ENCODE measurements around the gene CAMK2A. TPM values are rescaled to one million over a fixed set of nuclear protein-coding genes. Genes with fewer than 3 reads are reported as not detected.

Gene CAMK2A
- total RNA-seq, 4 donors from 2014 or later, result not detected

DNA sequence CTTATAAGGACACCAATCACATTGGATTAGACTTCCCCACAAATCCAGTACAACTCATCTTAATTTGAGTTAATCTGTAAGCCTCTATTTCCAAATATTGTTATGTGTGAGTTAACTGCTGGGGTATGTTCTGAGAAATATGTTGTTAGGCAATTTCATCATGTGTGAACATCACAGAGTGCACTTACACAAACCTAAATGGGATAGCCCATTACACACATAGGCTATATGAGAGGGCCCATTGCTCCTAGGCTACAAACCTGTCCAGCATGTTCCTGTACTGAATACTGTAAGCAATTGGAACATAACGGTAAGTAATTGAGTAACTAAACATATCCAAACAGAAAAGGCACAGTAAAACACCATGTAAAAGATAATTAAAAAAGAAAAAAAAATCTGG lies 32.2 kb upstream of the CAMK2A start:
- TF ChIP-seq, protein P1, sequence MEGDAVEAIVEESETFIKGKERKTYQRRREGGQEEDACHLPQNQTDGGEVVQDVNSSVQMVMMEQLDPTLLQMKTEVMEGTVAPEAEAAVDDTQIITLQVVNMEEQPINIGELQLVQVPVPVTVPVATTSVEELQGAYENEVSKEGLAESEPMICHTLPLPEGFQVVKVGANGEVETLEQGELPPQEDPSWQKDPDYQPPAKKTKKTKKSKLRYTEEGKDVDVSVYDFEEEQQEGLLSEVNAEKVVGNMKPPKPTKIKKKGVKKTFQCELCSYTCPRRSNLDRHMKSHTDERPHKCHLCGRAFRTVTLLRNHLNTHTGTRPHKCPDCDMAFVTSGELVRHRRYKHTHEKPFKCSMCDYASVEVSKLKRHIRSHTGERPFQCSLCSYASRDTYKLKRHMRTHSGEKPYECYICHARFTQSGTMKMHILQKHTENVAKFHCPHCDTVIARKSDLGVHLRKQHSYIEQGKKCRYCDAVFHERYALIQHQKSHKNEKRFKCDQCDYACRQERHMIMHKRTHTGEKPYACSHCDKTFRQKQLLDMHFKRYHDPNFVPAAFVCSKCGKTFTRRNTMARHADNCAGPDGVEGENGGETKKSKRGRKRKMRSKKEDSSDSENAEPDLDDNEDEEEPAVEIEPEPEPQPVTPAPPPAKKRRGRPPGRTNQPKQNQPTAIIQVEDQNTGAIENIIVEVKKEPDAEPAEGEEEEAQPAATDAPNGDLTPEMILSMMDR (IDR thresholded peaks at IDR 0.05; ENCODE audit: low read depth), result no peak

DNA sequence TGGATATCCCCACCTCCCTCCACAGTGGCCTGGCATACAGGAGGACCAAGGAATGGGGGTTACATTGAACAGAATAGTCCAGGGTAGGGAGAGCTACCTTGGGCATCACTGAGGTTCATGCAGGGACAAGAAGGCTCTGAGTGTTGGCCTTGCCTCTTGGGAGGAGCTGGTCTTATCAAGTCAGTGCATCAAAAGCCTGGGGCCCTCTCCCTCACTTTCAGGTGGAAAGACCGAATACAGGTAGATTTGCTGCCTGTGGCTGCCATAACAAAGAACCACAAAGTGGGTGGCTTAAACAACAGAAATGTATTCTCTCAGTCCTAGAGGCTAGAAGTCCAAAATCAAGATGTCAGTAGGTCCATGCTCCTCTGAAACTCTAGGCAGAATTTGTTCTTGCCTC lies 31.6 kb upstream of the CAMK2A start:
- TF ChIP-seq, protein P1 (IDR thresholded peaks at IDR 0.05; ENCODE audit: low read depth), result no peak

DNA sequence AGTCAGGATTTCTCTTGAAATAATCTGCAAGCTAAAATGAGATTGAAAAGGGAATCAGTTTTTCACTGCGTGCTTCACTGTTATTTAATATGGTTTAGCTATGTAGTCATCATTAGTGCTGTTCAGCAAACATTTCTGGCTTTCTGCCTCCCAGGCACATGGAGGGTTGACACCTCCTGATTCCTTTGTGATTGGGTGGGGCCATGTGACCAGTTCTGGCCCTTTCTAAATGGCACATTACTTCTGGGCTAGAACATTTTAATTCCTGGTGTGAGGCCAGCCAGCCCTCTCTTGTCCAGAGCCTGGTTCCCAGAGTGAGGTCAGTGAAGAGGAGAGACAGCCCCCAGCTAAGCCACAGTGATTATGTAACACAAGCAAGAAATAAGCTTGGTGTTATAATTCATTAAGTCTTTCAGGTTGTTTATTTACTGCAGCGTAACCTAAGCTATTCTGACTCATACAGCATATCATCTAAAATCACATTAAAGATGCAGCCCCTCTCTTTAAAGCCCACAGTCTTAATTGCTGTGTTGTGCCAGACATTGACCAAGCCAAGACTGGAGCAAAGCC lies 30.6 kb upstream of the CAMK2A start:
- TF ChIP-seq, protein P1 (IDR thresholded peaks at IDR 0.05; ENCODE audit: low read depth), result no peak

DNA sequence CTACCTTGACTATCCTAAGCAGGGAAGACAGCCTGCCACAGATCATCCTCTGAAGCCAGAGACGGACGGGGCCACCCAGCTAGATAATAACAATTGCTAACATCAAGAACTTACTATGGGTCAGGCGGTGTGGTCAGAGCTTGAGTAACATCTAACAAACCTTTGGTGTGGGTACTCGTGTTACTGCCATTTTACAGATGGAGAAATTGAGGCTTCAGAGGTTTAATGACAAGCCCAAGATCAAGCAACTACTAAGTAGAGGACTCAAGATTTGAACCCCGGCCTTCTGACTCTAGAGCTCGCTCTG lies 29.9 kb upstream of the CAMK2A start:
- TF ChIP-seq, protein P1 (IDR thresholded peaks at IDR 0.05; ENCODE audit: low read depth), result no peak

DNA sequence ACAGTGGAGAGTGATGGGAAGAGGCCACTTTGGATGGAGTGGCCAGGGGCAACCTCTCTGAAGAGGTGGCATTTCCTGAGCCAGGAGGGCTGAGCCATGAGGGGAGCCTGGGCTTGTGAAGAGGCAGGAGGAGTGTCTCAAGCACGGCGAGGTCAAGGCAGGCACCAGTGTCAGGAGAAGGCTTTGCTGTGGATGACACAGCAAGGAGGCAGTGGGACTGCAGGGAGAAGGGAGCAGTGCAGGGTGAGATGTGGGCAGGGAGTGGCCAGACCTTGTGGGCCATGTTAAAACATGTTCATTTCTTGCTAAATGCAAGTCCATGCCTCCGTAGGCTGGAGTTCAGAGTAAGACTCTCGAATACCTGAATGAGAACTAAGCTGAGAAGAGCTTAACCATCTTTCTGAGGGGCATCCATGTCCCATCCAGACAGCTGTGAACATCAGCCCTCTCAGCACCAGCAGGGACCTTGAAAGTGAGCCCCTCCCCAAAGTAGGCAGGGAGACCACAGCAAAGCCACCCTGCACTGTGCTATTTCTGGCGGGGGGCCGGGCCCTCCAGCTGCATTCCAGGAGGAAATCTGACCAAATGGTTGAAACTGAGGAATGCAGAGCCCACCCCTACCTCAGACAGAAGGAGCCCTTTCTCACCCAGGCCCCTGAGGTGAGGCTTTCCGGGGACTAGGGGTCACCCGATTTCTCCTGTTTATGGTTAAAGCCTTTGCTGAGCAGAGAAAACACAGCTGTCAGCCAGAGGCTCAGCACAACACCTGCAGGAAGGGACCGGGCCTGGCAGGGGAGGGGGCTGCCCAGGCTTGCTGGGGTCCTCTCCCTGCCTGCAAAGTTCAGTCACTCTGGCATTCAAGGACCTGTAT lies 29.3 kb upstream of the CAMK2A start:
- TF ChIP-seq, protein P1 (IDR thresholded peaks at IDR 0.05; ENCODE audit: low read depth), result no peak

DNA sequence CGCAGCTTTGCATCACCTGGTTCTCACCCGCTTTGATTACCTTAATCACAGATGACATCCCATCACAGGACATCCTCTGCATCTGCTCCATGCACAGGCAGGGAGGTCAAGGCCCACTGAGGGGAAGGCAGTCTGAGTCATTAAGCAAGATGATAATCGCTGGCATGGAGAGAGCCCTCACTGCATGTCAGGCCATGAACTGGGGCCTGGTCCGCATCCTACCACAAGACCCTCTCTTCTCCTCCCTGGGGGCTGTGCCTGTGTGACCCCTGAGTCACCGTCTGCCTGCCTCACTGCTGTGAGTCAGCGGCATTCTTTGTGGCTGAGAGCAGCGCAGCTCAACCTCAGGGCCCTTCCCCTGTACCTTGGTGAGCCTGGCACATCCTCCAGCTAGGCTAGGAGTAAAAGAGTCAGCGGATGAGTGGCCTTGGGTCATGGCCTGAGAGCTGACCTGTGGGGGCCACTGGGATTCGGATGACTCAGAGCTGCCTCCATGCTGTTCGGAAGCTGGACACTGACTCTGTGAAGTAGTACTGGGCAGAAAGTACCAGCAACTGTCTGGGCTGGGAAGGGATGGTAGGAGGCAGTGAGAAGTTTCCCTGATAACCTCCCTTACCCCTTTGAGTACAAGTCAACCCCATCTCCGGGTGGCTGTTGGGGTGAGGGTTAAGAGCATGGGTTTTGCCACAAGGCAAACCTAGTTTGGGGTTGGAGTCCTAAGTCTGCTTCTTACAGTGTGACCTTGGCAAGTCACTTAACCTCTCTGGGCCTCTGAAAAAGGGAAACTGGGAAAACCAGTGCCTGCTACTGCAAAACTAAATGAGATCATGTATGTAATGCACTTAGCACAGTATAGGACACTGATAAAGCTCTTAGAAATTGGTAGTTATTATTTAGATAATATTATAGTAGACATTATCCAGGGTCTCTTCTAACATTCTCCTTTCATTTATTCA lies 27.8 kb upstream of the CAMK2A start:
- TF ChIP-seq, protein P1 (IDR thresholded peaks at IDR 0.05; ENCODE audit: low read depth), result no peak

DNA sequence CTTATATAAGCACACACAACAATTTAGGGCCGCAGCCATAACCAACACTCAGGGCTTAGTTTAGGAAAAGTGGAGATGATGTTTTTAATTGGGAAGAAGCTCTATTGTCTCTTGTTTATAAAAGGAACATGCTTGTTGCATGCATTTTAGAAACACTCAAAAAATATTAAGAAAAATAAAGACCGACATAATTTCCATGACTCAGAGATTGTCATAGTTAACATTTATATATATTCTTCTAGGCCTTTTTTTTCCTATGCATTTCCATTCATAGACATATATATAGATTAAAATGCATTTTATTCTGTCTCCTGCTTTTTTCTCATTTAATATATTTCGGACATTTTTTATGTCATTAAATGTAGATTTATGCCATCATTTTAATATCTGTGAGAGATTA lies 26.7 kb upstream of the CAMK2A start:
- TF ChIP-seq, protein P1 (IDR thresholded peaks at IDR 0.05; ENCODE audit: low read depth), result no peak

Measured in subcutaneous adipose tissue (tissue), 4 donors.